ENCODE results near the gene APC2.

APC2 gene

GRCh38 chr19:1410789-1411188 lies 39.1 kb upstream of the APC2 start:
- TF ChIP-seq, protein P1, sequence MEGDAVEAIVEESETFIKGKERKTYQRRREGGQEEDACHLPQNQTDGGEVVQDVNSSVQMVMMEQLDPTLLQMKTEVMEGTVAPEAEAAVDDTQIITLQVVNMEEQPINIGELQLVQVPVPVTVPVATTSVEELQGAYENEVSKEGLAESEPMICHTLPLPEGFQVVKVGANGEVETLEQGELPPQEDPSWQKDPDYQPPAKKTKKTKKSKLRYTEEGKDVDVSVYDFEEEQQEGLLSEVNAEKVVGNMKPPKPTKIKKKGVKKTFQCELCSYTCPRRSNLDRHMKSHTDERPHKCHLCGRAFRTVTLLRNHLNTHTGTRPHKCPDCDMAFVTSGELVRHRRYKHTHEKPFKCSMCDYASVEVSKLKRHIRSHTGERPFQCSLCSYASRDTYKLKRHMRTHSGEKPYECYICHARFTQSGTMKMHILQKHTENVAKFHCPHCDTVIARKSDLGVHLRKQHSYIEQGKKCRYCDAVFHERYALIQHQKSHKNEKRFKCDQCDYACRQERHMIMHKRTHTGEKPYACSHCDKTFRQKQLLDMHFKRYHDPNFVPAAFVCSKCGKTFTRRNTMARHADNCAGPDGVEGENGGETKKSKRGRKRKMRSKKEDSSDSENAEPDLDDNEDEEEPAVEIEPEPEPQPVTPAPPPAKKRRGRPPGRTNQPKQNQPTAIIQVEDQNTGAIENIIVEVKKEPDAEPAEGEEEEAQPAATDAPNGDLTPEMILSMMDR (IDR thresholded peaks at IDR 0.05; ENCODE audit: low read length, missing control alignments), result no peak
- DNase-seq (ENCODE audit: low read depth), result no peak
- H3K4me3 ChIP-seq (replicated peaks; ENCODE audit: low read depth, low read length), result no peak overlapping the region

DNA sequence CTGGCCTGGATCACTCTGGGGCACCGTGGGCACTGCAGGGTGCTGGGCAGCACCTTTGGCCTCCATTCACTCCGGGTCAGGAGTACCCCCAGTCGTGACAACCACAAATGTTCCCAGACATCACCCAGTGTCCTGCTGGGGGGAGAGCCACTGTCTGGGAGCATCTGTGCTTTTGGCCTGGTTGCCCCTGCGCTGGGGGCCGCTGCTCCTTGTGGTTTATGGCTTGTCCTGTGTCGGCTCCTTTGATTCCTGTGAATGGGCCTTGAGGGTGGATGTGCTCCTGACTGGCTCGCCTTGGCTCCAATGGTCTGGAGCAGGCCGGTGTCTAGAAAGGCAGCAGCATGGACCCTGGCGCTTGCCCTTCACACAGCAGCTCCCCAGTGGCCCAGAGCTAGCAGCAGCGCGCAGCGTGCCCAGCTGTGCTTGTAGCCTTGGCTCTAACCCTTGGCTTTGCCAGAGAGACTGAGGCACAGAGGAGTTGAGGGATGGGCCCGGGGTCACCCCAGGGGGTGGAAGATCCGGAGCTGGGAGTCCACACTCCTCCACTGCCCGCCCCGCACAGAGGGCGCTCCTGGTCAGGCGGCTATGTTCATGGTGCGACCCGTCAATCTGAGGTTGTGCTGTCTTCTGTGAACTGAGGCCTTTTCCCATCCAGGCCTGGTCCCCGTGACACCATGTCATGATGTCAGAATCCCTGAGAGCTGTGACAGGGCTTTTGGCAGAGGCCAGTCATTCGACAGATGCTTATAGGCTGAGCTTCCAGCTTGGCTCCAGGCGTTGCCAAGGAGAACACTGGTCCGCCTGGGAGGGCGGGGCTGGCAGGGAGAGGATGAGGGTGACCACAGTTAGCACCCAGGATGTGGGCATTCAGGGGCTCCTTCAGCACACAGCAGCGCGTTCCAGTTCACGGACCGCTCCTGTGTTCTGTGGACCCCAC lies 38.4 kb upstream of the APC2 start:
- H3K4me3 ChIP-seq (replicated peaks; ENCODE audit: low read depth, low read length), result no peak overlapping the region
- peak; percentile 41 for DNase-seq (ENCODE audit: low read depth)
- TF ChIP-seq, protein P1 (IDR thresholded peaks at IDR 0.05; ENCODE audit: low read length, missing control alignments), result no peak

DNA sequence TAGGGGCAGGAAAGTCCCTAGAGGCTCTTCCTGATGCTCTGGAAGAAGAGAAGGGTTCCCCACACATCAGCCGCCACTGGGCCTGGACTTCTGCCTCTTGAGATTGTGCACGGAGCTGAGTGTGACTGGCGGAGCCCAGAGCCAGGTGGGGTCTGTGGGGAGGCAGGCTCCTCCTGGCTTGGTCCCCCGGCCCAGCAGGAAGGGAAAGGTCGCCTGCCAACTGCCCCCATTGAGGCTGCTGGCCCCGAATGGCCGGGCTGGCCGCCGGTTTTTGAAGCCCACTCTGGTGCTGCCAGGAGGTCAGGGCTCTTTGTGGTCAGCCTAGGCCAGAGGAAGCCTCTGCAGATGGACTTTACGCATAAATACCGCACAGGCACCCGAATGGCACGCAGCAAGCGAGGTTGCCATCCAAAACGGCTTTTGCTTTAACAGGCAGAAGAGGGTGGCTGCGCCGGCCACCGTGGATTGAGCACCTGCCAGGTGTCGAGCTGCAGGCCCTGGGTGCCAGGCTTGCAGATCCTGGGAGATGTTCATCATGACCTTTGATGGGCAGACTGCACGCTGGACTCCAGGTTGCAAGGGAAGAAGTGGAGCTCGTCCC lies 37.5 kb upstream of the APC2 start:
- TF ChIP-seq, protein P1 (IDR thresholded peaks at IDR 0.05; ENCODE audit: low read length, missing control alignments), result no peak
- H3K4me3 ChIP-seq (replicated peaks; ENCODE audit: low read depth, low read length), result no peak overlapping the region
- DNase-seq (ENCODE audit: low read depth), result no peak

GRCh38 chr19:1412995-1413800 lies 36.7 kb upstream of the APC2 start:
- no peak overlapping the region for H3K4me3 ChIP-seq (replicated peaks; ENCODE audit: low read depth, low read length)
- TF ChIP-seq, protein P1 (IDR thresholded peaks at IDR 0.05; ENCODE audit: low read length, missing control alignments), result no peak
- DNase-seq (ENCODE audit: low read depth), result no peak

GRCh38 chr19:1416014-1416841 lies 33.7 kb upstream of the APC2 start:
- DNase-seq (ENCODE audit: low read depth), result peak; percentile 28
- H3K4me3 ChIP-seq (replicated peaks; ENCODE audit: low read depth, low read length), result peak overlapping the region; percentile 21
- TF ChIP-seq, protein P1 (IDR thresholded peaks at IDR 0.05; ENCODE audit: low read length, missing control alignments), result no peak

- no peak for DNase-seq (ENCODE audit: low read depth)
- TF ChIP-seq, protein P1 (IDR thresholded peaks at IDR 0.05; ENCODE audit: low read length, missing control alignments), result no peak
- H3K4me3 ChIP-seq (replicated peaks; ENCODE audit: low read depth, low read length), result no peak overlapping the region
Observed at GRCh38 chr19:1417145-1417544, 32.8 kb upstream of the APC2 start.
